ENCODE measurements around the gene ZDHHC23. TPM values are rescaled to one million over a fixed set of nuclear protein-coding genes. Genes with fewer than 3 reads are reported as not detected.

Gene ZDHHC23
- total and polyA plus RNA-seq, 2 of the 13 experiments (the other 11 are each of a cell fraction or from before 2014, with no cell fraction given) = 1.6 to 8.8 TPM

DNA sequence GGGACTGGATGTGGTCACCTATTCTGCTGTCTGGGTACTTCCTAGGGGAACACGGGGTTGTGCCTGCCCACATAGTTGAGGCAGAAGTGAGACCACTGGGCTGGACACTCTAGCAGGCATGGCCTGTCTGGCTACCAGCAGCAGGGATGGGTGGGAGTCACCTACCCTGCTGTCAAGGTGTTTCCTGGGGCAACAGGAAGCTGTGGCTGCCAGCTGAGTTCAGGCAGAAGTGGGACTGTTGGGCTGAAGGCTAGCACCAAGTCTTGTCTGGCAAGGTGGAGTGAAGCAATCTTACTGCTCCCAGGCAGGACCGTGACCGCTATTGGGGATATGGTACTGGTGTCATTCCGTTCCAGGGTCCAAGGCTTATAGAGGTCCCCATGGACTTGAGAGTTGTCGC is 20.3 kb upstream of the ZDHHC23 start:
- Histone ChIP-seq H3K4me3 (replicated peaks in 1 of 3; ENCODE audit: insufficient read depth in 1 of 3, low read depth in 2 of 3, low read length in 3 of 3) (no peak overlapping the region), H3K36me3 (replicated peaks in 1 of 2; ENCODE audit: control insufficient read depth in 1 of 2, insufficient read depth in 2 of 2, low read length in 2 of 2) (no peaks in the 10 kb centered on the region), H3K9me3 (ENCODE audit: low read length) (peaks cover 12% of the 10 kb centered on the region; the same call in 1 of the 2 replicates), H3K27me3 (ENCODE audit: control insufficient read depth in 1 of 2, insufficient read depth in 2 of 2, low read length in 2 of 2) (peaks cover 0 to 4% of the 10 kb centered on the region in 2 experiments; a peak in 2 of 5 replicates), H3K9ac (ENCODE audit: insufficient read depth, low read depth, low read length) (no peak overlapping the region), H3K4me1 (ENCODE audit: insufficient read depth, low read length) (no peaks in the 10 kb centered on the region), H2AFZ (ENCODE audit: low read length) (no peak overlapping the region), H3K27ac (ENCODE audit: extremely low read length, insufficient read depth, low read length) (no peak overlapping the region), H3K4me2 (ENCODE audit: low read depth, low read length) (no peak overlapping the region), H4K20me1 (ENCODE audit: insufficient read depth, low read length) (no peaks in the 10 kb centered on the region), H3K79me2 (ENCODE audit: insufficient read depth, low read length) (no peaks in the 10 kb centered on the region)
- TF ChIP-seq FLYWCH1 (CRISPR knock-in tag; IDR thresholded peaks at IDR 0.05) (no peak), MAFK (conservative IDR thresholded peaks at IDR 0.05 in 1 of 2, IDR thresholded peaks at IDR 0.05 in 1 of 2; ENCODE audit: low read length in 2 of 2) (no peak), ARID2 (CRISPR knock-in tag; IDR thresholded peaks at IDR 0.05; ENCODE audit: borderline replicate concordance) (no peak), RNF2 (conservative IDR thresholded peaks at IDR 0.05; ENCODE audit: low read depth) (no peak), HOXA5 (CRISPR knock-in tag; IDR thresholded peaks at IDR 0.05) (no peak), EHMT2 (IDR thresholded peaks at IDR 0.05; ENCODE audit: borderline replicate concordance, low read depth, low read length) (no peak), TGIF2 (CRISPR knock-in tag; IDR thresholded peaks at IDR 0.05) (no peak), MIER2 (CRISPR knock-in tag; IDR thresholded peaks at IDR 0.05) (no peak)
- TF ChIP-seq, protein P1, sequence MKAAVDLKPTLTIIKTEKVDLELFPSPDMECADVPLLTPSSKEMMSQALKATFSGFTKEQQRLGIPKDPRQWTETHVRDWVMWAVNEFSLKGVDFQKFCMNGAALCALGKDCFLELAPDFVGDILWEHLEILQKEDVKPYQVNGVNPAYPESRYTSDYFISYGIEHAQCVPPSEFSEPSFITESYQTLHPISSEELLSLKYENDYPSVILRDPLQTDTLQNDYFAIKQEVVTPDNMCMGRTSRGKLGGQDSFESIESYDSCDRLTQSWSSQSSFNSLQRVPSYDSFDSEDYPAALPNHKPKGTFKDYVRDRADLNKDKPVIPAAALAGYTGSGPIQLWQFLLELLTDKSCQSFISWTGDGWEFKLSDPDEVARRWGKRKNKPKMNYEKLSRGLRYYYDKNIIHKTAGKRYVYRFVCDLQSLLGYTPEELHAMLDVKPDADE (CRISPR knock-in tag; IDR thresholded peaks at IDR 0.05) = no peak
- TF ChIP-seq, protein P2, sequence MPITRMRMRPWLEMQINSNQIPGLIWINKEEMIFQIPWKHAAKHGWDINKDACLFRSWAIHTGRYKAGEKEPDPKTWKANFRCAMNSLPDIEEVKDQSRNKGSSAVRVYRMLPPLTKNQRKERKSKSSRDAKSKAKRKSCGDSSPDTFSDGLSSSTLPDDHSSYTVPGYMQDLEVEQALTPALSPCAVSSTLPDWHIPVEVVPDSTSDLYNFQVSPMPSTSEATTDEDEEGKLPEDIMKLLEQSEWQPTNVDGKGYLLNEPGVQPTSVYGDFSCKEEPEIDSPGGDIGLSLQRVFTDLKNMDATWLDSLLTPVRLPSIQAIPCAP (CRISPR knock-in tag; IDR thresholded peaks at IDR 0.05; ENCODE audit: low read depth) = no peak
- TF ChIP-seq, protein P3, sequence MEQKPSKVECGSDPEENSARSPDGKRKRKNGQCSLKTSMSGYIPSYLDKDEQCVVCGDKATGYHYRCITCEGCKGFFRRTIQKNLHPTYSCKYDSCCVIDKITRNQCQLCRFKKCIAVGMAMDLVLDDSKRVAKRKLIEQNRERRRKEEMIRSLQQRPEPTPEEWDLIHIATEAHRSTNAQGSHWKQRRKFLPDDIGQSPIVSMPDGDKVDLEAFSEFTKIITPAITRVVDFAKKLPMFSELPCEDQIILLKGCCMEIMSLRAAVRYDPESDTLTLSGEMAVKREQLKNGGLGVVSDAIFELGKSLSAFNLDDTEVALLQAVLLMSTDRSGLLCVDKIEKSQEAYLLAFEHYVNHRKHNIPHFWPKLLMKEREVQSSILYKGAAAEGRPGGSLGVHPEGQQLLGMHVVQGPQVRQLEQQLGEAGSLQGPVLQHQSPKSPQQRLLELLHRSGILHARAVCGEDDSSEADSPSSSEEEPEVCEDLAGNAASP (CRISPR knock-in tag; IDR thresholded peaks at IDR 0.05; ENCODE audit: borderline replicate concordance) = no peak
- no TSS peak for BruUV-seq (replicated peaks)
- ChIA-PET POLR2A (no interaction called here), CTCF (ENCODE audit: low intra/inter-chr PET ratio, low total read pairs) (no interaction called here)
- 21% methylated on average over 4 of the region's 5 CpGs for WGBS (ENCODE audit: low lambda C conversion rate)
- FAIRE-seq (no peak), DNase-seq (ENCODE audit: low spot score) (no peak), ATAC-seq (no peak)
- in situ Hi-C loops (cut with HindIII; ENCODE audit: extremely low pct_ligation_motif_present, low pct_unique_long_range_greater_than_20kb) = no loop called here
- intact Hi-C loops (cut with micrococcal nuclease; ENCODE audit: unreplicated experiment) = no loop called here
